Measurements from ENCODE around the gene TRAK1.

Gene TRAK1

GRCh38 chr3:42095540-42095939 lies 4.4 kb downstream of the TRAK1 start:
- Histone ChIP-seq H3K27me3 (no peaks in the 10 kb centered on the region), H3K27ac (no peak overlapping the region), H3K9me3 (no peaks in the 10 kb centered on the region), H3K36me3 (peaks cover 10% of the 10 kb centered on the region), H3K4me1 (ENCODE audit: control insufficient read depth in 1 of 2, insufficient read depth in 1 of 2, low read depth in 1 of 2, low read length in 1 of 2) (no peaks in the 10 kb centered on the region), H3K4me3 (ENCODE audit: low read depth in 1 of 2, low read length in 1 of 2) (no peak overlapping the region)
- TF ChIP-seq, protein P1, sequence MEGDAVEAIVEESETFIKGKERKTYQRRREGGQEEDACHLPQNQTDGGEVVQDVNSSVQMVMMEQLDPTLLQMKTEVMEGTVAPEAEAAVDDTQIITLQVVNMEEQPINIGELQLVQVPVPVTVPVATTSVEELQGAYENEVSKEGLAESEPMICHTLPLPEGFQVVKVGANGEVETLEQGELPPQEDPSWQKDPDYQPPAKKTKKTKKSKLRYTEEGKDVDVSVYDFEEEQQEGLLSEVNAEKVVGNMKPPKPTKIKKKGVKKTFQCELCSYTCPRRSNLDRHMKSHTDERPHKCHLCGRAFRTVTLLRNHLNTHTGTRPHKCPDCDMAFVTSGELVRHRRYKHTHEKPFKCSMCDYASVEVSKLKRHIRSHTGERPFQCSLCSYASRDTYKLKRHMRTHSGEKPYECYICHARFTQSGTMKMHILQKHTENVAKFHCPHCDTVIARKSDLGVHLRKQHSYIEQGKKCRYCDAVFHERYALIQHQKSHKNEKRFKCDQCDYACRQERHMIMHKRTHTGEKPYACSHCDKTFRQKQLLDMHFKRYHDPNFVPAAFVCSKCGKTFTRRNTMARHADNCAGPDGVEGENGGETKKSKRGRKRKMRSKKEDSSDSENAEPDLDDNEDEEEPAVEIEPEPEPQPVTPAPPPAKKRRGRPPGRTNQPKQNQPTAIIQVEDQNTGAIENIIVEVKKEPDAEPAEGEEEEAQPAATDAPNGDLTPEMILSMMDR (IDR thresholded peaks at IDR 0.05), result no peak

DNA sequence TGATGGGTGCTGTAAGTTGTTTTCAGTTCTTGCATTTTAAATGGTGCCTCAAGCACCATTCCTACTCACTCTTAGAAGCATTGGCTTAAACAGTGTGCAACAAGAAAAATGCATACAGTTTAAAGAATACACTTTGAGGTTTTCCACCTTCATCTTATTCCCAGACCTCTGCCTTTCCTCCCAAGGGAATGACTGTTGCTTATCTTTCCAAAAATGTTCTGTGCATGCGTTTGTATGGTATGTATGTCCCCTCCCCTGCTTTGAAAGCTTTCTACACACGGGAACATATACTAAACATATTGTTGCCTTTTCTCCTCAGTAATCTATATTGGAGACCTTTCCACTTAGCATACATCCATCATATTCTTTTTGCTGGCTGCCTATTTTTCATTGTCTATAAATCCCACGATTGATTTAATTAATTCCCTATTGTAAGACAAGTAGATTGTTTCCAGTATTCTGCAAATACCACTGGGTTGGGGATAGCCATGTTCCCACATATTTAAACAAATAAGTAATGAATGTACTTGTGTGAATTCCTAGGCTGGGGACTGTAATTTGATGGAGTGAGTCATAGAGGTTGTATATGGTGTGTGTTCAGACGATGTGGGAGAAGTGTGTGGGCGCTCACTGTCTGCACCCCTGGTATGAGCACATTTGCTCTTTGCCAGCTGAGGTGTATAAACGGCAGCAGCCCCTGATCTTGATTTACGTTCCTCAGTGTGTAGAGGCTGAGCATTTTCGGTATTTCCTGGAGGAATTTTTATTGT lies 5.8 kb downstream of the TRAK1 start:
- peaks cover 4% of the 10 kb centered on the region for H3K36me3 ChIP-seq
- H3K4me3 ChIP-seq (ENCODE audit: low read depth in 1 of 2, low read length in 1 of 2), result no peak overlapping the region
- peaks cover 7 to 10% of the 10 kb centered on the region in 2 experiments for H3K4me1 ChIP-seq (ENCODE audit: control insufficient read depth in 1 of 2, insufficient read depth in 1 of 2, low read depth in 1 of 2, low read length in 1 of 2)
- H3K27ac ChIP-seq, result no peak overlapping the region
- TF ChIP-seq, protein P1 (IDR thresholded peaks at IDR 0.05), result no peak
- no peaks in the 10 kb centered on the region for H3K9me3 ChIP-seq
- H3K27me3 ChIP-seq, result no peaks in the 10 kb centered on the region

- no peak overlapping the region for H3K27ac ChIP-seq
- no peaks in the 10 kb centered on the region for H3K9me3 ChIP-seq
- H3K27me3 ChIP-seq, result no peaks in the 10 kb centered on the region
Measured at GRCh38 chr3:42097566-42097946, 6.4 kb downstream of the TRAK1 start.

GRCh38 chr3:42098171-42098570 lies 7.0 kb downstream of the TRAK1 start:
- H3K27ac ChIP-seq, result no peak overlapping the region
- no peak overlapping the region for H3K4me3 ChIP-seq (ENCODE audit: low read depth in 1 of 2, low read length in 1 of 2)
- H3K27me3 ChIP-seq, result no peaks in the 10 kb centered on the region
- TF ChIP-seq, protein P1 (IDR thresholded peaks at IDR 0.05), result no peak
- H3K36me3 ChIP-seq, result peaks cover 4% of the 10 kb centered on the region
- H3K4me1 ChIP-seq (ENCODE audit: control insufficient read depth in 1 of 2, insufficient read depth in 1 of 2, low read depth in 1 of 2, low read length in 1 of 2), result peaks cover 7 to 10% of the 10 kb centered on the region in 2 experiments
- no peaks in the 10 kb centered on the region for H3K9me3 ChIP-seq

More at GRCh38 chr3:42097566-42097946, 6.4 kb downstream of the TRAK1 start:
- Histone ChIP-seq H3K4me3 (ENCODE audit: low read depth in 1 of 2, low read length in 1 of 2) (no peak overlapping the region), H3K36me3 (peaks cover 4% of the 10 kb centered on the region), H3K4me1 (ENCODE audit: control insufficient read depth in 1 of 2, insufficient read depth in 1 of 2, low read depth in 1 of 2, low read length in 1 of 2) (peaks cover 7 to 10% of the 10 kb centered on the region in 2 experiments)
- TF ChIP-seq, protein P1 (IDR thresholded peaks at IDR 0.05), result no peak

GRCh38 chr3:42099020-42099765 lies 8.0 kb downstream of the TRAK1 start:
- H3K4me1 ChIP-seq (ENCODE audit: control insufficient read depth in 1 of 2, insufficient read depth in 1 of 2, low read depth in 1 of 2, low read length in 1 of 2), result peaks cover 7 to 10% of the 10 kb centered on the region in 2 experiments
- no peaks in the 10 kb centered on the region for H3K9me3 ChIP-seq
- H3K4me3 ChIP-seq (ENCODE audit: low read depth in 1 of 2, low read length in 1 of 2), result no peak overlapping the region
- peaks cover 9% of the 10 kb centered on the region for H3K36me3 ChIP-seq
- TF ChIP-seq, protein P1 (IDR thresholded peaks at IDR 0.05), result no peak
- H3K27ac ChIP-seq, result no peak overlapping the region
- H3K27me3 ChIP-seq, result no peaks in the 10 kb centered on the region
